ENCODE measurements around the gene HEATR1. TPM values are rescaled to one million over a fixed set of nuclear protein-coding genes. Genes with fewer than 3 reads are reported as not detected.

HEATR1 gene
- total RNA-seq, 1 donor, result 39.4 TPM

- Histone ChIP-seq H3K4me1 (ENCODE audit: insufficient read depth, low read length) (no peaks in the 10 kb centered on the region), H3K79me2 (ENCODE audit: insufficient read depth, low read length) (no peaks in the 10 kb centered on the region), H4K20me1 (ENCODE audit: insufficient read depth, low read length) (no peaks in the 10 kb centered on the region), H3K27me3 (ENCODE audit: insufficient read depth, low read length) (no peaks in the 10 kb centered on the region), H3K9me3 (ENCODE audit: low read depth, low read length) (no peaks in the 10 kb centered on the region), H3K36me3 (ENCODE audit: insufficient read depth, low read length) (peaks cover 83% of the 10 kb centered on the region), H3K27ac (ENCODE audit: low read depth, low read length) (no peak overlapping the region), H2AFZ (ENCODE audit: low read length) (no peak overlapping the region), H3K4me2 (ENCODE audit: insufficient read depth, low read length) (no peak overlapping the region), H3K4me3 (ENCODE audit: insufficient read depth, low read length) (no peak overlapping the region)
- TF ChIP-seq CTCF (IDR thresholded peaks at IDR 0.05; ENCODE audit: extremely low read depth, low read depth, low read length), result no peak
- DNase-seq (ENCODE audit: insufficient read length, low spot score, missing footprints), result no peak
These were observed 44.0 kb downstream of the HEATR1 start for GRCh38 chr1:236560213-236560771.

GRCh38 chr1:236558846-236559245 lies 45.5 kb downstream of the HEATR1 start:
- no peak for DNase-seq (ENCODE audit: insufficient read length, low spot score, missing footprints)
- Histone ChIP-seq H3K79me2 (ENCODE audit: insufficient read depth, low read length) (no peaks in the 10 kb centered on the region), H3K9me3 (ENCODE audit: low read depth, low read length) (no peaks in the 10 kb centered on the region), H3K4me1 (ENCODE audit: insufficient read depth, low read length) (no peaks in the 10 kb centered on the region), H3K27ac (ENCODE audit: low read depth, low read length) (no peak overlapping the region), H3K36me3 (ENCODE audit: insufficient read depth, low read length) (peaks cover 81% of the 10 kb centered on the region), H3K4me2 (ENCODE audit: insufficient read depth, low read length) (no peak overlapping the region), H3K27me3 (ENCODE audit: insufficient read depth, low read length) (no peaks in the 10 kb centered on the region), H3K4me3 (ENCODE audit: insufficient read depth, low read length) (no peak overlapping the region), H2AFZ (ENCODE audit: low read length) (no peak overlapping the region), H4K20me1 (ENCODE audit: insufficient read depth, low read length) (no peaks in the 10 kb centered on the region)
- no peak for TF ChIP-seq CTCF (IDR thresholded peaks at IDR 0.05; ENCODE audit: extremely low read depth, low read depth, low read length)

GRCh38 chr1:236558081-236558480 lies 46.2 kb downstream of the HEATR1 start:
- H3K4me1 ChIP-seq (ENCODE audit: insufficient read depth, low read length), result no peaks in the 10 kb centered on the region
- no peaks in the 10 kb centered on the region for H3K9me3 ChIP-seq (ENCODE audit: low read depth, low read length)
- no peaks in the 10 kb centered on the region for H3K79me2 ChIP-seq (ENCODE audit: insufficient read depth, low read length)
- no peak for TF ChIP-seq CTCF (IDR thresholded peaks at IDR 0.05; ENCODE audit: extremely low read depth, low read depth, low read length)
- H2AFZ ChIP-seq (ENCODE audit: low read length), result no peak overlapping the region
- H3K4me3 ChIP-seq (ENCODE audit: insufficient read depth, low read length), result no peak overlapping the region
- H3K4me2 ChIP-seq (ENCODE audit: insufficient read depth, low read length), result no peak overlapping the region
- peaks cover 83% of the 10 kb centered on the region for H3K36me3 ChIP-seq (ENCODE audit: insufficient read depth, low read length)
- no peaks in the 10 kb centered on the region for H4K20me1 ChIP-seq (ENCODE audit: insufficient read depth, low read length)
- no peak overlapping the region for H3K27ac ChIP-seq (ENCODE audit: low read depth, low read length)
- DNase-seq (ENCODE audit: insufficient read length, low spot score, missing footprints), result no peak
- H3K27me3 ChIP-seq (ENCODE audit: insufficient read depth, low read length), result no peaks in the 10 kb centered on the region

- H3K27me3 ChIP-seq (ENCODE audit: insufficient read depth, low read length), result no peaks in the 10 kb centered on the region
- TF ChIP-seq CTCF (IDR thresholded peaks at IDR 0.05; ENCODE audit: extremely low read depth, low read depth, low read length), result no peak
- H4K20me1 ChIP-seq (ENCODE audit: insufficient read depth, low read length), result no peaks in the 10 kb centered on the region
- no peaks in the 10 kb centered on the region for H3K9me3 ChIP-seq (ENCODE audit: low read depth, low read length)
- H3K36me3 ChIP-seq (ENCODE audit: insufficient read depth, low read length), result peaks cover 87% of the 10 kb centered on the region
- no peak overlapping the region for H3K27ac ChIP-seq (ENCODE audit: low read depth, low read length)
- H3K79me2 ChIP-seq (ENCODE audit: insufficient read depth, low read length), result no peaks in the 10 kb centered on the region
- DNase-seq (ENCODE audit: insufficient read length, low spot score, missing footprints), result no peak
- H3K4me3 ChIP-seq (ENCODE audit: insufficient read depth, low read length), result no peak overlapping the region
- H2AFZ ChIP-seq (ENCODE audit: low read length), result no peak overlapping the region
- no peak overlapping the region for H3K4me2 ChIP-seq (ENCODE audit: insufficient read depth, low read length)
- H3K4me1 ChIP-seq (ENCODE audit: insufficient read depth, low read length), result no peaks in the 10 kb centered on the region
These were observed 47.7 kb downstream of the HEATR1 start for GRCh38 chr1:236556606-236557005.
